GM19099 (cell line): ENCODE data around the gene HEPACAM.

Experiments
- POLR2A ChIP-seq: IDR thresholded peaks from 3 replicates; pipeline ENCODE4 v1.6.1; 2011; ENCODE audit warnings: low read depth; ENCODE audit not compliant: insufficient read length; ENCODE audit errors: extremely low read depth

HEPACAM gene

GRCh38 chr11:124896821-124897391 is 38.9 kb downstream of the HEPACAM start:
- TF ChIP-seq POLR2A = no peak

GRCh38 chr11:124896071-124896750 is 39.6 kb downstream of the HEPACAM start:
- TF ChIP-seq POLR2A = no peak

GRCh38 chr11:124895471-124895971 is 40.3 kb downstream of the HEPACAM start:
- TF ChIP-seq POLR2A = no peak

- no peak for TF ChIP-seq POLR2A
These were observed 41.0 kb downstream of the HEPACAM start for GRCh38 chr11:124894606-124895430.

- TF ChIP-seq POLR2A = no peak
These were observed 42.0 kb downstream of the HEPACAM start for GRCh38 chr11:124893781-124894401.

GRCh38 chr11:124892750-124893454 is 42.9 kb downstream of the HEPACAM start:
- TF ChIP-seq POLR2A = no peak

- no peak for TF ChIP-seq POLR2A
These were observed 43.7 kb downstream of the HEPACAM start for GRCh38 chr11:124892146-124892545.

- TF ChIP-seq POLR2A = no peak
These were observed 44.4 kb downstream of the HEPACAM start for GRCh38 chr11:124891373-124891861.

GRCh38 chr11:124890683-124891372 is 45.0 kb downstream of the HEPACAM start:
- TF ChIP-seq POLR2A = no peak

- no peak for TF ChIP-seq POLR2A
These were observed 45.7 kb downstream of the HEPACAM start for GRCh38 chr11:124890151-124890550.

GRCh38 chr11:124889191-124890091 is 46.4 kb downstream of the HEPACAM start:
- no peak for TF ChIP-seq POLR2A

GRCh38 chr11:124887667-124888013 is 48.2 kb downstream of the HEPACAM start:
- TF ChIP-seq POLR2A = no peak
